GM23338 (cell line): ENCODE results near the gene MOB2. TPM values are rescaled to one million over a fixed set of nuclear protein-coding genes. Genes with fewer than 3 reads are reported as not detected.

Experiments
- ATAC-seq: fragments of 200-7000 bp; cut with Tn5 transposase; 3 replicates; pipeline ENCODE4 v1.9.1; 2020
- DNase-seq: peaks from one replicate; pipeline ENCODE4 v3.0.0-alpha.2; 2015; ENCODE audit warnings: low spot score
- H2AFZ ChIP-seq: fragments of 200-600 bp; sonication (generic); 2 replicates; pipeline ENCODE4 v1.8.0; 2016; ENCODE audit warnings: antibody characterized with exemption, mild to moderate bottlenecking, moderate library complexity
- H3F3A ChIP-seq: fragments of 200-600 bp; sonication (generic); replicated peaks from 2 replicates; pipeline ENCODE4 v1.8.0; 2017; ENCODE audit warnings: antibody characterized with exemption, mixed run types, low read depth
- H3K27ac ChIP-seq: fragments of 200-600 bp; sonication (generic); 2 replicates; pipeline ENCODE4 v1.6.1; 2016; ENCODE audit warnings: low read depth
- H3K27me3 ChIP-seq: fragments of 200-600 bp; sonication (generic); 2 replicates; pipeline ENCODE4 v1.8.0; 2016; ENCODE audit warnings: mild to moderate bottlenecking, mixed run types, moderate library complexity; ENCODE audit not compliant: insufficient read depth
- H3K36me3 ChIP-seq: fragments of 200-600 bp; sonication (generic); 2 replicates; pipeline ENCODE4 v1.8.0; 2016; ENCODE audit warnings: mild to moderate bottlenecking; ENCODE audit not compliant: insufficient read depth
- H3K4me1 ChIP-seq: fragments of 200-600 bp; sonication (generic); 2 replicates; pipeline ENCODE4 v1.8.0; 2016; ENCODE audit warnings: mild to moderate bottlenecking, moderate library complexity; ENCODE audit not compliant: insufficient read depth
- H3K4me2 ChIP-seq: fragments of 200-600 bp; sonication (generic); 2 replicates; pipeline ENCODE4 v1.7.1; 2017; ENCODE audit warnings: mixed run types
- H3K4me3 ChIP-seq: fragments of 200-600 bp; sonication (generic); 2 replicates; pipeline ENCODE4 v1.6.1; 2016; ENCODE audit warnings: mixed run types
- H3K79me2 ChIP-seq: fragments of 200-600 bp; sonication (generic); replicated peaks from 2 replicates; pipeline ENCODE4 v1.8.0; 2017; ENCODE audit warnings: mild to moderate bottlenecking; ENCODE audit not compliant: insufficient read depth
- H3K9me2 ChIP-seq: fragments of 200-600 bp; sonication (generic); 2 replicates; pipeline ENCODE4 v1.8.0; 2017; ENCODE audit not compliant: insufficient read depth
- H4K20me1 ChIP-seq: fragments of 200-600 bp; sonication (generic); replicated peaks from 2 replicates; pipeline ENCODE4 v1.8.0; 2017; ENCODE audit warnings: mild to moderate bottlenecking; ENCODE audit not compliant: insufficient read depth
- H3K27ac Mint-ChIP-seq: 2 replicates; pipeline ENCODE4 v1.8.0; 2020; ENCODE audit warnings: inconsistent platforms, mild to moderate bottlenecking, moderate library complexity, mixed read lengths
- H3K27me3 Mint-ChIP-seq: 3 replicates; pipeline ENCODE4 v1.8.0; 2022; ENCODE audit warnings: low read depth, mild to moderate bottlenecking, moderate library complexity, mixed read lengths, inconsistent platforms; ENCODE audit not compliant: insufficient read depth, poor library complexity
- H3K36me3 Mint-ChIP-seq: 3 replicates; pipeline ENCODE4 v1.8.0; 2021; ENCODE audit warnings: low read depth, mild to moderate bottlenecking, inconsistent platforms, moderate library complexity, mixed read lengths
- H3K4me1 Mint-ChIP-seq: 3 replicates; pipeline ENCODE4 v1.8.0; 2020; ENCODE audit warnings: mild to moderate bottlenecking, inconsistent platforms, mixed read lengths
- H3K4me3 Mint-ChIP-seq: 3 replicates; pipeline ENCODE4 v1.8.0; 2021; ENCODE audit warnings: moderate library complexity, mild to moderate bottlenecking, inconsistent platforms, mixed read lengths
- H3K9me3 Mint-ChIP-seq: 3 replicates; pipeline ENCODE4 v1.8.0; 2020; ENCODE audit warnings: moderate library complexity, mild to moderate bottlenecking, inconsistent platforms, mixed read lengths
- CTCF ChIP-seq, 2 experiments: fragments of 200-600 bp in 1 of 2; sonication (generic) in 1 of 2; conservative IDR thresholded peaks; 2 replicates each; pipeline versions ENCODE4 v1.5.1 to v1.6.1; 2016 to 2017; ENCODE audit warnings: antibody characterized with exemption in 2 of 2, low read depth in 2 of 2, mild to moderate bottlenecking in 2 of 2, moderate library complexity in 1 of 2
- EZH2 ChIP-seq: fragments of 200-600 bp; sonication (generic); IDR thresholded peaks from one replicate; pipeline ENCODE4 v1.8.0; 2017; ENCODE audit warnings: antibody characterized with exemption, mild to moderate bottlenecking, low read depth; ENCODE audit not compliant: unreplicated experiment
- EZH2phosphoT487 ChIP-seq: fragments of 200-600 bp; sonication (generic); IDR thresholded peaks from one replicate; pipeline ENCODE4 v1.8.1; 2018; ENCODE audit warnings: antibody characterized with exemption; ENCODE audit not compliant: unreplicated experiment
- JUNB ChIP-seq: IDR thresholded peaks from one replicate; pipeline ENCODE4 v1.6.1; 2016; ENCODE audit warnings: antibody characterized with exemption; ENCODE audit not compliant: unreplicated experiment
- NANOG ChIP-seq: IDR thresholded peaks from 2 replicates; pipeline ENCODE4 v1.6.1; 2016; ENCODE audit warnings: antibody characterized with exemption, borderline replicate concordance
- POLR2AphosphoS5 ChIP-seq: IDR thresholded peaks from 2 replicates; pipeline ENCODE4 v1.6.1; 2016; ENCODE audit warnings: antibody characterized with exemption, low read depth
- ZNF331 ChIP-seq: fragments of 250-450 bp; sonication (Bioruptor Pico); IDR thresholded peaks from 2 replicates; pipeline ENCODE4 v1.5.0; 2020; ENCODE audit warnings: low read depth, mild to moderate bottlenecking, moderate library complexity
- ZNF462 ChIP-seq: fragments of 250-450 bp; sonication (Bioruptor Pico); IDR thresholded peaks from 2 replicates; pipeline ENCODE4 v1.5.0; 2020; ENCODE audit warnings: mild to moderate bottlenecking, moderate library complexity
- polyA plus RNA-seq: library from polyadenylated mRNA; unstranded; fragments of >200 nt; fragmentation: Nextera tagmentation; extraction: Ambion mirVana; gene quantifications from 2 replicates; pipeline ENCODE4 v1.2.1, GENCODE V29; 2016
- total RNA-seq: library from RNA; depleted of rRNA; stranded (reverse); fragments of >200 nt; shearing (Covaris generic); gene quantifications from 2 replicates; pipeline ENCODE4 v1.2.3, GENCODE V29; 2014

Gene MOB2
- total and polyA plus RNA-seq, 2 experiments from 2014 or later = 10.1 to 19.7 TPM

- H3K27ac ChIP-seq = no peak overlapping the region
- H3K4me3 ChIP-seq = no peak overlapping the region
- peaks cover 16% of the 10 kb centered on the region for H4K20me1 ChIP-seq
- no peak overlapping the region for H3K4me2 ChIP-seq
- no peaks in the 10 kb centered on the region for H3K4me1 ChIP-seq
- Mint-ChIP-seq H3K4me3 (no peak overlapping the region), H3K4me1 (peaks cover 6% of the 10 kb centered on the region; the same call in 2 of the 3 replicates), H3K9me3 (0 out of 3 replicates have a peak, but pooled peaks cover 4% of the 10 kb centered on the region), H3K36me3 (no peaks in the 10 kb centered on the region), H3K27ac (no peak overlapping the region), H3K27me3 (peaks cover 3% of the 10 kb centered on the region)
- H3K36me3 ChIP-seq = no peaks in the 10 kb centered on the region
- TF ChIP-seq ZNF331 (CRISPR knock-in tag) (no peak), JUNB (no peak), NANOG (no peak), CTCF (conservative IDR thresholded peaks at IDR 0.05; ENCODE audit: low read depth in 2 of 2) (no peak)
- no peak for ATAC-seq
- no peaks in the 10 kb centered on the region for H3K27me3 ChIP-seq
- H3F3A ChIP-seq = no peaks in the 10 kb centered on the region
- DNase-seq = no peak
- no peak overlapping the region for H2AFZ ChIP-seq
- no peaks in the 10 kb centered on the region for H3K9me2 ChIP-seq
- peaks cover 50% of the 10 kb centered on the region for H3K79me2 ChIP-seq
Measured at GRCh38 chr11:1491379-1491778, 4.8 kb upstream of the MOB2 start.

- H3K27me3 ChIP-seq = no peaks in the 10 kb centered on the region
- DNase-seq = no peak
- Mint-ChIP-seq H3K36me3 (no peaks in the 10 kb centered on the region), H3K27me3 (peaks cover 8% of the 10 kb centered on the region), H3K4me3 (no peak overlapping the region), H3K9me3 (0 out of 3 replicates have a peak, but pooled peaks cover 1% of the 10 kb centered on the region), H3K4me1 (peaks cover 8% of the 10 kb centered on the region; the same call in 2 of the 3 replicates), H3K27ac (no peak overlapping the region)
- no peak overlapping the region for H2AFZ ChIP-seq
- no peak overlapping the region for H3K4me3 ChIP-seq
- no peak overlapping the region for H3K27ac ChIP-seq
- H3K4me1 ChIP-seq = no peaks in the 10 kb centered on the region
- ATAC-seq = no peak
- no peaks in the 10 kb centered on the region for H3K36me3 ChIP-seq
- no peaks in the 10 kb centered on the region for H3F3A ChIP-seq
- H3K4me2 ChIP-seq = no peak overlapping the region
- peaks cover 16% of the 10 kb centered on the region for H4K20me1 ChIP-seq
- no peaks in the 10 kb centered on the region for H3K9me2 ChIP-seq
- peaks cover 43% of the 10 kb centered on the region for H3K79me2 ChIP-seq
- TF ChIP-seq EZH2phosphoT487 (no peak), NANOG (no peak), CTCF (conservative IDR thresholded peaks at IDR 0.05; ENCODE audit: low read depth in 2 of 2) (no peak), EZH2 (no peak), POLR2AphosphoS5 (no peak), ZNF462 (no peak), JUNB (no peak)
Measured at GRCh38 chr11:1490651-1491050, 4.1 kb upstream of the MOB2 start.
